HUES64 (cell line): Measurements from ENCODE around the gene ARHGAP18.

ENCODE experiments used
- H3K27ac ChIP-seq: 2 replicates; pipeline ENCODE4 v1.7.0; 2013; ENCODE audit warnings: low read depth, low read length, inconsistent platforms
- H3K27me3 ChIP-seq: 2 replicates; pipeline ENCODE4 v1.6.1; 2013; ENCODE audit warnings: mild to moderate bottlenecking, low read length; ENCODE audit not compliant: insufficient read depth
- H3K36me3 ChIP-seq: 2 replicates; pipeline ENCODE4 v1.6.1; 2013; ENCODE audit warnings: mild to moderate bottlenecking, low read length; ENCODE audit not compliant: insufficient read depth
- H3K4me1 ChIP-seq: 2 replicates; pipeline ENCODE4 v1.6.1; 2013; ENCODE audit warnings: mild to moderate bottlenecking, low read length, moderate library complexity; ENCODE audit not compliant: insufficient read depth
- H3K4me3 ChIP-seq: 2 replicates; pipeline ENCODE4 v1.5.1; 2013; ENCODE audit warnings: mild to moderate bottlenecking, low read length, moderate library complexity
- H3K9ac ChIP-seq: 2 replicates; pipeline ENCODE4 v1.6.1; 2013; ENCODE audit warnings: mild to moderate bottlenecking, low read depth, low read length
- H3K9me3 ChIP-seq: 2 replicates; pipeline ENCODE4 v1.6.1; 2013; ENCODE audit warnings: low read depth, low read length; ENCODE audit not compliant: insufficient read depth
- WGBS: fragments of 150-250, 120-280 bp; methylation state at CpG from one replicate; pipeline ENCODE4 v1.1.7; 2013; ENCODE audit warnings: missing lambda C conversion rate; 5-methylcytosine and 5-hydroxymethylcytosine counted together

Gene ARHGAP18

GRCh38 chr6:129641344-129641743 lies 68.6 kb downstream of the ARHGAP18 start:
- no peaks in the 10 kb centered on the region for H3K36me3 ChIP-seq
- no peaks in the 10 kb centered on the region for H3K27me3 ChIP-seq
- no peak overlapping the region for H3K4me3 ChIP-seq
- peaks cover 37% of the 10 kb centered on the region for H3K4me1 ChIP-seq
- no peaks in the 10 kb centered on the region for H3K9me3 ChIP-seq
- H3K27ac ChIP-seq: no peak overlapping the region
- no peak overlapping the region for H3K9ac ChIP-seq

- H3K27me3 ChIP-seq: no peaks in the 10 kb centered on the region
- no peaks in the 10 kb centered on the region for H3K9me3 ChIP-seq
- no peak overlapping the region for H3K9ac ChIP-seq
- no peak overlapping the region for H3K27ac ChIP-seq
- H3K36me3 ChIP-seq: no peaks in the 10 kb centered on the region
- peaks cover 14% of the 10 kb centered on the region; the same call in 1 of the 2 replicates for H3K4me1 ChIP-seq
- H3K4me3 ChIP-seq: no peak overlapping the region
These were observed 71.3 kb downstream of the ARHGAP18 start for GRCh38 chr6:129638686-129639085.

- Histone ChIP-seq H3K27me3 (no peaks in the 10 kb centered on the region), H3K36me3 (no peaks in the 10 kb centered on the region), H3K9ac (no peak overlapping the region), H3K27ac (no peak overlapping the region), H3K4me1 (peaks cover 11% of the 10 kb centered on the region; the same call in 1 of the 2 replicates), H3K4me3 (no peak overlapping the region), H3K9me3 (no peaks in the 10 kb centered on the region)
- WGBS: 81% methylated on average over 8 of the region's 8 CpGs
These were observed 71.8 kb downstream of the ARHGAP18 start for GRCh38 chr6:129638055-129638684.

GRCh38 chr6:129637340-129638054 lies 72.5 kb downstream of the ARHGAP18 start:
- H3K36me3 ChIP-seq: no peaks in the 10 kb centered on the region
- no peak overlapping the region for H3K9ac ChIP-seq
- H3K27ac ChIP-seq: no peak overlapping the region
- H3K4me3 ChIP-seq: no peak overlapping the region
- H3K9me3 ChIP-seq: no peaks in the 10 kb centered on the region
- 96% methylated on average over 3 of the region's 3 CpGs for WGBS
- H3K4me1 ChIP-seq: peaks cover 11% of the 10 kb centered on the region; the same call in 1 of the 2 replicates
- no peaks in the 10 kb centered on the region for H3K27me3 ChIP-seq

GRCh38 chr6:129635396-129636130 lies 74.4 kb downstream of the ARHGAP18 start:
- H3K9ac ChIP-seq: no peak overlapping the region
- H3K36me3 ChIP-seq: no peaks in the 10 kb centered on the region
- H3K27ac ChIP-seq: no peak overlapping the region
- H3K4me1 ChIP-seq: peaks cover 11% of the 10 kb centered on the region; the same call in 1 of the 2 replicates
- WGBS: 98% methylated on average over 3 of the region's 3 CpGs
- no peak overlapping the region for H3K4me3 ChIP-seq
- no peaks in the 10 kb centered on the region for H3K9me3 ChIP-seq
- H3K27me3 ChIP-seq: no peaks in the 10 kb centered on the region

GRCh38 chr6:129634411-129635230 lies 75.4 kb downstream of the ARHGAP18 start:
- Histone ChIP-seq H3K9me3 (no peaks in the 10 kb centered on the region), H3K36me3 (no peaks in the 10 kb centered on the region), H3K9ac (no peak overlapping the region), H3K4me3 (no peak overlapping the region), H3K27me3 (no peaks in the 10 kb centered on the region), H3K27ac (no peak overlapping the region), H3K4me1 (peaks cover 11% of the 10 kb centered on the region; the same call in 1 of the 2 replicates)
- 95% methylated on average over 4 of the region's 4 CpGs for WGBS

GRCh38 chr6:129633529-129633928 lies 76.4 kb downstream of the ARHGAP18 start:
- H3K9ac ChIP-seq: no peak overlapping the region
- H3K36me3 ChIP-seq: no peaks in the 10 kb centered on the region
- no peak overlapping the region for H3K27ac ChIP-seq
- 91% methylated on average over 3 of the region's 3 CpGs for WGBS
- no peaks in the 10 kb centered on the region for H3K27me3 ChIP-seq
- H3K4me3 ChIP-seq: no peak overlapping the region
- H3K9me3 ChIP-seq: no peaks in the 10 kb centered on the region
- peaks cover 9% of the 10 kb centered on the region; the same call in 1 of the 2 replicates for H3K4me1 ChIP-seq

- Histone ChIP-seq H3K4me1 (no peaks in the 10 kb centered on the region), H3K4me3 (no peak overlapping the region), H3K9ac (no peak overlapping the region), H3K36me3 (no peaks in the 10 kb centered on the region), H3K9me3 (no peaks in the 10 kb centered on the region), H3K27me3 (no peaks in the 10 kb centered on the region), H3K27ac (no peak overlapping the region)
These were observed 77.8 kb downstream of the ARHGAP18 start for GRCh38 chr6:129632172-129632613.

- Histone ChIP-seq H3K27ac (no peak overlapping the region), H3K36me3 (no peaks in the 10 kb centered on the region), H3K27me3 (no peaks in the 10 kb centered on the region), H3K4me1 (no peaks in the 10 kb centered on the region), H3K9me3 (no peaks in the 10 kb centered on the region), H3K4me3 (no peak overlapping the region), H3K9ac (no peak overlapping the region)
- no CpG with 5 or more reads among the region's 3 CpGs for WGBS
These were observed 78.9 kb downstream of the ARHGAP18 start for GRCh38 chr6:129631070-129631469.

- no peaks in the 10 kb centered on the region for H3K4me1 ChIP-seq
- H3K27ac ChIP-seq: no peak overlapping the region
- no peak overlapping the region for H3K4me3 ChIP-seq
- H3K36me3 ChIP-seq: no peaks in the 10 kb centered on the region
- H3K9me3 ChIP-seq: no peaks in the 10 kb centered on the region
- H3K27me3 ChIP-seq: no peaks in the 10 kb centered on the region
- WGBS: no CpG with 5 or more reads among the region's 1 CpG
- H3K9ac ChIP-seq: no peak overlapping the region
These were observed 79.4 kb downstream of the ARHGAP18 start for GRCh38 chr6:129630596-129630995.
